Activated CD8-positive, alpha-beta memory T cell treated with anti-CD3 and anti-CD28 coated beads, Interleukin-2, amount 50 U/mL, for 1 hour (primary cell): ENCODE data around the gene ITPRIPL2.

Source experiments
- DNase-seq: peaks from one replicate; pipeline ENCODE4 v3.0.0-alpha.2; 2020; ENCODE audit errors: extremely low read depth

ITPRIPL2 gene

DNA sequence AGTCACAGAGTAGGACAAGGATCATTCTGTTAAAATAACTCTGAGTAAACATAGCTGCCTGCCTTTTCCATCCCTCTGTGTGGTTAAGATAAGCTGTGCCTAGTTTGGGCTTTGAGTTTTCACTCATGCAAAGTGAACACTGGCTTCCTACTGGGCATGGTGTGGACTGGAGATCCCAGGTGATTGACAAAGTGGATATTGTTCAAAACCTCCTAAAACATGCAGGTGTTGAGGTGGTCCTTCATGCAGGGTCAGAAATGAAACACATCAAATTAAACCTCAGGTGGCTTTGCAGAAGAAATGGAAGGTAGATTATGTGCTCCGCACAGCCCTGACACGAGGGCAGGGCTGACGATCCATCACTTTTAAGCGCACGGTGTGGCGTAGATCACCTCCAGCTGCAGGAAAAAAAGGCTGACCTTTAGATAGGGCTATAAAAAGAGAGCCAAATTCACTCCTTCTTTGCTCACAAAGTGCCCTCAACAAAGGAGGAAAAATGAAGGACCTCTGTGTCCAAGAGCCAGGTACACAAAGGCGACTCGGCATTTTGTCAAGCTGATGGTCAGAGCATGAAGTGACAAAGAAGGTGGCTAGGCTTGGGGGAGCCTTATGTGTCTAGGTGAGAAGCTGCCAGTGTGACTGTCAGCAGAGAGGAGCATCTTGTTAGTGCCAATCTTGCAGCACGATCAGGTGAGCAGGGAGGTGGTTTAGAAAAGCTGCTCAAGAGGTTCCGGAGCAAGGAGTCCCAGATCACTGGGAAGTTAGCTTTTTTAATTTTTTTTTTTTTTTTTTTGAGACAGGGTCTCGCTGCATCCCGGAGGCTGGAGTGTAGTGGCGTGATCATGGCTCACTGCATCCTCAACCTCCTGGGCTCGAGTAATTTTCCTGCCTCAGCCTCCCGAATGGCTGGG is 19.9 kb upstream of the ITPRIPL2 start:
- no peak for DNase-seq

GRCh38 chr16:19094542-19095365 is 19.0 kb upstream of the ITPRIPL2 start:
- no peak for DNase-seq

- DNase-seq, result no peak
These were observed 18.1 kb upstream of the ITPRIPL2 start for GRCh38 chr16:19095654-19096053.

- DNase-seq, result no peak
These were observed 15.6 kb upstream of the ITPRIPL2 start for GRCh38 chr16:19098173-19098572.

GRCh38 chr16:19102187-19102872 is 11.4 kb upstream of the ITPRIPL2 start:
- no peak for DNase-seq

GRCh38 chr16:19104607-19105006 is 9.2 kb upstream of the ITPRIPL2 start:
- DNase-seq, result no peak

DNA sequence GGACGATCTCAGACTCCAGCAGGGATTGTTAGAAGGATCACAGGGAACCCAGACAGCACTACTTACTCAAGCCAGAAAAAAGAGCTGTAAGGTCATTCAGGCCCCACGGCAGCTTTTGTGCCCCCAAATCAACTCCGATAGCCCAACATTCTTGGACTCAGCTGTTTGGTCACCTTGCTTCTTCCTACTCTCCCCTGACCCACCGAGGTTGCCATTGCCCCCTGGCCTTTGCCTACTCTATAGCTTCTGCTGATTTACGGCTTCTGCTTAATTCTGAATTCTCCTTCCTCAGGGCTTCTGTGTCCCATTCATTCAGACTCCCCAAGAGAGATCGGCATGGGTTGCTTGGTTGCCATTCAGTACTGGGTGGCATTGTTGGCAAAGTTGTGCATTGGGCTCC is 8.6 kb upstream of the ITPRIPL2 start:
- DNase-seq, result no peak

GRCh38 chr16:19105891-19106624 is 7.7 kb upstream of the ITPRIPL2 start:
- no peak for DNase-seq

DNA sequence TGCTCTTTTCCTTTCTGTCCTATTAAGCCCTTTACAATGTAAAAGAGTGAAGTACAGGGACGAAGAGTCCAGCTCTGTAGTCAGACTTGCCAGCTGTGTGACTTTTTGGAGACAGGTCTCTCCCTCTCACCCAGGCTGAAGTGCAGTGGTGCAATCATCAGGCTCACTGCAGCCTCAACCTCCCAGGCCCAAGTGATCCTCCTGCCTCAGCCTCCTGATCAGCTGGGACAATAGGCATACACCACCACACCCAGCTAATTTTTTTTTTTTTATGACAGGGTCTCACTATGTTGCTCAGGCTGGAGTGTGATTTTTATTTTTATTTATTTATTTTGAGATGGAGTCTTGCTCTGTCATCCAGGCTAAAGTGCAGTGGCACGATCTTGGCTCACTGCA is 7.1 kb upstream of the ITPRIPL2 start:
- no peak for DNase-seq

DNA sequence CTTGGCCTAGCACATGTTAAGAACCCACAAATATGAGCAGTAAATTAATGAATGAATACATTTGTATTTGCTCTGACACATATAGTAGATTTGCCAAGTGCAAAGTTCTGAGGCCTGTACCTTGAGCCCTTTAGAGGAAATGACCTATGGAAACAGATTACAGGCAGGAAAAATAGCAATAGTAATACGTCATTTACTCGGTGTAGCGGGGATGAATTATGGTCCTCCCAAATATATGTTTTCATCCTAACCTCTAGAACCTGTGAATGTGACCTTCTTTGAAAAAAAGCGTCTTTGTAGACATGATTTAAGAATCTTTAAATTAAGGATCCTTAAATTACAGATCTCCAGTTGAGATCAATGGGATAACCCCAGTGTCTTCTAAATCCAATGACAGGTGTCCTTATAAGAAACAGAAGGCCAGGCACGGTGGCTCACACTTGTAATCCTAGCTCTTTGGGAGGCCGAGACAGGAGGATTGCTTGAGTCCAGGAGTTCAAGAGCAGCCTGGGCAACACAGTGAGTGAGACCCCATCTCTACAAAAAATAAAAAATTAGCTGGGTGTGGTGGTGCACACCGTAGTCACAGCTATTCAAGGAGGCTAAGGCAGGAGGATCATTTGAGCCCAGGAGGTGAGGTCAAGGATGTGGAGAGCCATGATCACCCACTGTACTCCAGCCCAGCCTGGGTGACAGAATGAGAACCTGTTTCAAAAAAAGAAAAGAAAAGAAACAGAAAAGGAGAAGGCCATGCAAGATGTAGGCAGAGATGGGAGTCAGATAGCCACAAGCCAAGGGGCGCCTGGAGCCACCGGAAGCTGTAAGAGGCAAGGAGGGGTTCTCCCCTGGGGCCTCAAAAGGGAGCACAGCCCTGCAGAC is 5.1 kb upstream of the ITPRIPL2 start:
- no peak for DNase-seq

DNA sequence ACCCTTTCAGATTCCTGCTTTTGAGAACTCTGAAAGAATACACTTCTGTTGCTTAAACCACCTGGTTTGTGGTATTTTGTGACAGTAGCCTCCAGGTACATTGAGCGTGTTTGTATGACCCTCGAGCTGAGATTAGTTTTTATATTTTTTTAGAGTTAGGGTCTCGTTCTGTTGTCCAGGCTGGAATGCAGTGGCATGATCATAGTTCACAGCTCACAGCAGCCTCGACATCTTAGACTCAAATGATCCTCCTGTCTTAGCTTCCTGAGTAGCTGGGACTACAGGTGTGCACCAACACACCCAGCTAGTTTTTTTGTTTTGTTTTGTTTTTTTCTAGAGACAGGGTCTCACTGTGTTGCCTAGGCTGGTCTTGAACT is 4.5 kb upstream of the ITPRIPL2 start:
- DNase-seq, result no peak

GRCh38 chr16:19110537-19111360 is 3.0 kb upstream of the ITPRIPL2 start:
- DNase-seq, result no peak

GRCh38 chr16:19112099-19112407 is 1.7 kb upstream of the ITPRIPL2 start:
- DNase-seq, result no peak

DNA sequence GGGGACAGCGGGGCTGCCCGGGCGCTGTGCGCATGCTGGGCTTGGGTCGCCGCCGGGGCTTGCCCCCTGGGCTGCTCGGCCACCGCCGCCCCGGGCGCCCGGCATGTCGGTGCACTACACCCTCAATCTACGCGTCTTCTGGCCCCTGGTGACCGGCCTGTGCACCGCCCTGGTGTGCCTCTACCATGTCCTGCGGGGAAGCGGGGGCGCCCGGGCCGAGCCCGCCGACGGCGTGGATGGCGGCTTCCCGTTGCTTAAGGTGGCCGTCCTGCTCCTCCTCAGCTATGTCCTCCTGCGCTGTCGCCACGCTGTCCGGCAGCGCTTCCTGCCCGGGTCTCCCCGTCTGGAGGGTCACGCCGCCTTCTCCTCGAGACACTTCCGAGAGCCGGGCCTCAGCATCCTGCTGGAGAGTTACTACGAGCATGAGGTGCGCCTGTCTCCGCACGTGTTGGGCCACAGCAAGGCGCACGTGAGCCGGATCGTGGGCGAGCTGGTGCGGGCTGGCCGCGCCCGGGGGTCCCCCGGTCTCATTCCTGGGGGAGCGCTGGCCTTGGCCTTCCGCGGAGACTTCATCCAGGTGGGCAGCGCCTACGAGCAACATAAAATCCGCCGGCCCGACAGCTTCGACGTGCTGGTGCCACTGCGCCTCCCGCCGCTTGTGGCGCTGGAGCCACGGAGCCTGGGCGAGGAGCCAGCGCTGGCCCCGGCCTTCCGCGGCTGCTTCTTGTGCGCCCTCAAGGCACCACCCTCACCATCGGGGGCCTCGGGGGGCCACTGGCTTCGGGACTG is 789 bp downstream of the ITPRIPL2 start:
- no peak for DNase-seq

DNA sequence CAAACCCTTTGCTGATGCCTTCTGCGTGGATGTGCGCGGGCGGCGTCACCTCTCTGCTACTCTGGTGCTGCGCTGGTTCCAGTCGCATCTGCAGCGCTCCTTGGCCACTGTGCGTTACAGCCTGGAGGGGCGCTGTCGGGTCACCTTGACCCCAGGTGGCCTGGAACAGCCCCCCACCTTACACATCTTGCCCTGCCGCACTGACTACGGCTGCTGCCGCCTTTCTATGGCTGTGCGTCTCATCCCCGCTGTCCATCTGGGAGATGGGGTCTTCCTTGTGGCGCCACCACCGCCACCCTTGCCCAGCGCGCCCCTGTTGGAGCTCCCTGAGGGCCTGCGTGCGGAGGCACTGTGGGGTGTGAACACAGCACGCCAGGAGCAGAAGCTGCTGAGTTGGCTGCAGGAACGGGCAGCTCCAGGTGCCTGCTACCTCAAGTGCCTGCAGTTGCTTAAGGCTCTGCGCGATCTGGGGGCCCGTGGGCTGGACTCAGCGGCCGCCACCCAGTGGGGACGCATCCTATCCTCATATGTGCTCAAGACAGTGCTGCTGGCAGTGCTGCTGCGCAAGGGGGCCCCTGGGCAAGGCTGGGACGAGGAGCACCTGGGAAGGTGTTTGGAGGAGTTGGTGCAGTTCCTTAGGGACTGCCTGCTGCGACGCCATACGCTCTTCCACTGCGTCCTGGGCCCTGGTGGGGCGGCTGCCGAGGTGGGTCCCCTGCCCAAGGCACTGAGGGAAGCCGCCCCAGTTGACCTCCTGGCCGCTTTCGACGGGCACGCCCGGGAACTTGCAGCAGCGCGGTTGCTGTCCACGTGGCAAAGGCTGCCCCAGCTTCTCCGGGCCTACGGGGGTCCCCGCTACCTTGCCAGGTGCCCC is 1.6 kb downstream of the ITPRIPL2 start:
- DNase-seq, result no peak

DNA sequence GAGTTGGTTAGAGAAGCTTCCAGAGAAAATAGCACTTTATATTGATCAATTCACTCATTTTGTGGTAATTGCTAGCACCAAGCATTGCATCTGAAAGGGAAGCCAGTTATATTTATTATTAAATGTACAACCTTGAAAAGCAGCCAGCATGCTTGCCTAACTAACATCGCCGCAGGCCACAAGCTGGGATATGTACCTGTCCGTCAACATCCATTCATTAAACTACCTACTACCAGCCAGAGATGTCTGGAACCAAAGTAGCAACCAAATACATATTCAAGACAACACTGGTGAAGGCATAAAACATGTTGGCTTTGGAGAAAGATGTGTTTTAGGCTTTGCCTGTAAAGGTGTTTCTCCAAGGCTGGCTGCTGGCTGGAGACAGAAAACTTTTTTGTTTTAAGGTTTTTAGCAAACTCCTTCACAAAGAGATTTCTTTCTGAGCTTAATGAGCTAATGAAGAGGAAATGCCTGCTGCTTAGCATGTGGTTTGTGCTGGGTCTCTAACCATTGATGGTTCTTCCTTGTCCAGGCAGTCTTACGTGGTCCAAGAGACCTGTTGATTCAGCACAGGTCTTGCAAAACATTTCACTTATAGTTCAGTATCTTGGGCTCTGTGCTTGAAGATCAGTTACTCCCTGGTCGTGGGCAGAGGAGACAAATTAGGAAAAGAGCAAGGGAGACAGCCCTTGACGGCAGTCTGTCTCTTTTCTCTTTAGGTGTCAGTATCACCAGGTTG is 3.1 kb downstream of the ITPRIPL2 start:
- no peak for DNase-seq

DNA sequence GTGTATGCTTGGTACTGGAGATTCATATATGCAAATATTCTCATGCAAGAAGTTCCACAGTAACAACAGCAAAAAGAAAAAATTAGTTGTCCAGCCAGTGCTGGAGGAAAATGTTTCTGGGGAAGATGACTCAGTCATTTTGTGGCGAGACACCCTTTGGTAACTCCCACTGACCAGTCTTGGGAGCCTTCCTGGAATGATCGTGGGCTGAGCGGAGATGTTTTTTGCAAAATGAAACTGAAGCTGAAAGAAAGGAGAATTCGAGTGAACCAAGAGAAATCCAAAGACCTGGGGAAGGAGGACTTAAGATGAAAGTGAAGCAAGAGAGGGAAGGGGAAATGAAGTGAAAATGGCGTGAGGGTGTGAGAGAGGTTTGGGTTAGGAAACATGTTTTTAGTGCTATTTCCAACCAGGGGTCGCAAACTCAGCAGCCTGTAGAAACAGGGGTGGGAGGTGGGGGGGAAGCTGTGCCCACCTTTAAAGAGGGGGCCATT is 5.2 kb downstream of the ITPRIPL2 start:
- DNase-seq, result no peak
